ENCODE data around the gene AKAP13.

The AKAP13 gene

GRCh38 chr15:85673326-85673725, 292.9 kb downstream of the AKAP13 start:
- no peak overlapping the region for H3K27ac ChIP-seq
- no peak for TF ChIP-seq CTCF (conservative IDR thresholded peaks at IDR 0.05)
- TF ChIP-seq ZFX (IDR thresholded peaks at IDR 0.05) = no peak

- no peak for TF ChIP-seq ZFX (IDR thresholded peaks at IDR 0.05)
- TF ChIP-seq CTCF (conservative IDR thresholded peaks at IDR 0.05) = no peak
Observed at GRCh38 chr15:85676342-85677098, 296.1 kb downstream of the AKAP13 start.

GRCh38 chr15:85679231-85679630, 298.8 kb downstream of the AKAP13 start:
- no peak overlapping the region for H3K27ac ChIP-seq
- TF ChIP-seq CTCF (conservative IDR thresholded peaks at IDR 0.05) (no peak), ZFX (IDR thresholded peaks at IDR 0.05) (no peak)

More at GRCh38 chr15:85676342-85677098, 296.1 kb downstream of the AKAP13 start:
- no peak overlapping the region for H3K27ac ChIP-seq

GRCh38 chr15:85681386-85681785, 301.0 kb downstream of the AKAP13 start:
- H3K27ac ChIP-seq = no peak overlapping the region
- TF ChIP-seq ZFX (IDR thresholded peaks at IDR 0.05) = no peak
- no peak for TF ChIP-seq CTCF (conservative IDR thresholded peaks at IDR 0.05)

- no peak overlapping the region for H3K27ac ChIP-seq
- TF ChIP-seq CTCF (conservative IDR thresholded peaks at IDR 0.05) = no peak
- TF ChIP-seq ZFX (IDR thresholded peaks at IDR 0.05) = no peak
Observed at GRCh38 chr15:85684174-85684710, 303.8 kb downstream of the AKAP13 start.

- no peak overlapping the region for H3K27ac ChIP-seq
Observed at GRCh38 chr15:85685356-85685755, 305.0 kb downstream of the AKAP13 start.

More at GRCh38 chr15:85685356-85685755, 305.0 kb downstream of the AKAP13 start:
- no peak for TF ChIP-seq CTCF (conservative IDR thresholded peaks at IDR 0.05)
- no peak for TF ChIP-seq ZFX (IDR thresholded peaks at IDR 0.05)

All from C4-2B (cell line).